GM12892 (cell line): Measurements from ENCODE around the gene CDRT15. TPM values are rescaled to one million over a fixed set of nuclear protein-coding genes. Genes with fewer than 3 reads are reported as not detected.
"Not testable (repeated sequence)": the region's sequence is repeated elsewhere in the genome, so short reads cannot be mapped to it uniquely, and the experiment has no call there.

Experiments
- DNase-seq: peaks from one replicate; pipeline ENCODE4 v3.0.0; 2011; ENCODE audit not compliant: insufficient read length
- FAIRE-seq: peaks from 2 replicates; lab custom pipeline; 2011; peaks lifted over from hg19 to GRCh38; lab: Jason Lieb, UNC
- POLR2A ChIP-seq: IDR thresholded peaks from 2 replicates; pipeline ENCODE4 v1.6.1; 2011; ENCODE audit warnings: low read depth, low read length, control low read depth
- POLR2AphosphoS5 ChIP-seq: IDR thresholded peaks from 2 replicates; pipeline ENCODE4 v1.6.1; 2011; ENCODE audit warnings: low read depth, low read length, control low read depth
- TAF1 ChIP-seq: IDR thresholded peaks from 2 replicates; pipeline ENCODE4 v1.6.1; 2011; ENCODE audit warnings: low read depth, mild to moderate bottlenecking, control low read depth, low read length, borderline replicate concordance
- polyA plus RNA-seq: library from polyadenylated mRNA; unstranded; fragments of >200 nt; gene quantifications from one replicate; pipeline ENCODE4 v1.2.1, GENCODE V29; 2012; ENCODE audit warnings: missing spikeins, inconsistent platforms; ENCODE audit not compliant: missing spikeins

CDRT15 gene
- not detected for polyA plus RNA-seq

DNA sequence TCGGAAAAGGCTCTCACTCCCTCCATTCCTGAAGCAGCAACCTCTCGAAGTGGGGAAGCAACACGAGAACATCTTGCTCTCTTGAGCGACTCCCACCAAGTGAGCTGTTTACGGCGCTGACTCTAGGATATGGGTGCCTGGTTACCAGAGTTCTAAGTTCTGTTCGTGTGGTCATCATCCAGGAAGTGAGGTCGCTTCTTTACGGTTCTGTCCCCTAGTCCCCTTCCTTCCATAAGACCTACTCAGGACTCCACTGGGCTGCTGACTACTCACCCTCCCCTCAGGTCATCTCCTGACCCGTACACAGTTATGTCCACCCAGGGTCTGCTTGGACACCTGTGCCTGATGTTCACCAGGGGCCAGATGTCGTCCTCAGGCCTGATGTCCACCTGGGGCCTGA is at the start of gene CDRT15:
Gene CDRT15, minus strand, starts transcription at position 101 of the 400 bp plus-strand sequence. Its CDS starts 29 bp downstream, at position 72.
- FAIRE-seq, DNase-seq: not testable (repeated sequence)

- no peak for DNase-seq
- no peak for FAIRE-seq
- no peak for TF ChIP-seq POLR2A
- no peak for TF ChIP-seq TAF1
- TF ChIP-seq POLR2AphosphoS5, result no peak
Measured at GRCh38 chr17:14282726-14283125, 46.1 kb upstream of the CDRT15 start.

DNA sequence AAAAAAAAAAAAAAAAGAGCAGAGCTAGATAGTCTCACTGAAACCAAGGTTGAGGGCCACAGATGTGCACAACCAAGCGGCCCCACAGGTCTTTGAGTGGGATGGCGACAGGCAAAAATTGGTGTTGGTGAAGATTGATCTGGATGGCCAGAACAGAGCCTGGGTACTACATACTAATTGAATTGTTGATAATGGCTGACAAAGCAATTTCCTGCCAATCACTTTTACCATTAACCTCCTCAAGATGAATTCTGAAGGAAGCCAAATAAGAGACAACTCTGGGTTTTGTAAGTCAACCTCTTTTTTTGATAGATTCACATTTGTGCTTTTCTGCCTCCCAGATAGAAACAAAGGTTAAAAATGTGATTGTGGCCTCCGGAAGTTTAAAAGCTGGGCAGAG is 44.9 kb upstream of the CDRT15 start:
- TF ChIP-seq POLR2A (no peak), TAF1 (no peak)
- DNase-seq, result no peak
- no peak for FAIRE-seq

GRCh38 chr17:14276535-14277250 is 40.0 kb upstream of the CDRT15 start:
- no peak for FAIRE-seq
- TF ChIP-seq TAF1, result no peak
- no peak for TF ChIP-seq POLR2AphosphoS5
- TF ChIP-seq POLR2A, result no peak
- DNase-seq, result no peak

DNA sequence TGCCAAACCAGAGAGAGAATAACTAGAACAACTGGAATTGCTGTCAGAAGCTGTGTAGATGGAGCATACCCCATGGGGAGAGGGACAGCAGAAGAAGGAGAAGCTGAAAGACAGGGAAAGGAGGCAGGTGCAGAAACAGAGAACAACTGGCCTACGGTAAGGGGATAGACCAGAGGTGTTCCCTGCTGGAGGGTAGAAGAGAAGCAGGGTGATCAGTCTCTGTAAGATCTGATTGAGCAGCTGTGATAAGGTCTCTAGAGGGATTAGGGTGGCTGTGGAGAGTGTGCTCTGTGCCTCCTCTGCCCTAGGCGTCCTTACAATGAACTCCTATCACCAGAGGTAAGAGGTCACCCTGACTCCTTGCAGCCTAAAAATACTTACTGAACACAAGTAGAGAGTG is 33.8 kb upstream of the CDRT15 start:
- FAIRE-seq (no peak), DNase-seq (no peak)
- TF ChIP-seq TAF1, result no peak
- TF ChIP-seq POLR2AphosphoS5, result no peak
- no peak for TF ChIP-seq POLR2A

DNA sequence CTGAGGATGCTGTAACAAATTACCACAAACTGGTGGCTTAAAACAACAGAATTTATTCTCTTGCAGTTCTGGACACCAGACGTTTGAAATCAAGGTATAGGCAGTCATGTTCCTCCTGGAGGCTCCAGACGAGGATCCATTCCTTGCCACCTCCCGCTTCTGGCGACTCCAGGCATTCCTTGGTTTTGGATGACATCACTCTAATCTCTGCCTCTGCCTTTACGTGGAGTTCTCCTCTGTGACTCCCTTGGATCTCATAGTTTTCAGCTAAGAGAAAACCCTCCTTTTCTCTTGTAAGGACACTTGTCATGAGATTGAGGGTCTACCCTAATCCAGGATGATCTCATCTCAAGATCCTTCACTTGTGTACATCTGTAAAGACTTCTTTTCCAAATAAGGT is 32.8 kb upstream of the CDRT15 start:
- no peak for DNase-seq
- FAIRE-seq, result no peak
- no peak for TF ChIP-seq POLR2AphosphoS5
- TF ChIP-seq POLR2A, result no peak
- no peak for TF ChIP-seq TAF1

DNA sequence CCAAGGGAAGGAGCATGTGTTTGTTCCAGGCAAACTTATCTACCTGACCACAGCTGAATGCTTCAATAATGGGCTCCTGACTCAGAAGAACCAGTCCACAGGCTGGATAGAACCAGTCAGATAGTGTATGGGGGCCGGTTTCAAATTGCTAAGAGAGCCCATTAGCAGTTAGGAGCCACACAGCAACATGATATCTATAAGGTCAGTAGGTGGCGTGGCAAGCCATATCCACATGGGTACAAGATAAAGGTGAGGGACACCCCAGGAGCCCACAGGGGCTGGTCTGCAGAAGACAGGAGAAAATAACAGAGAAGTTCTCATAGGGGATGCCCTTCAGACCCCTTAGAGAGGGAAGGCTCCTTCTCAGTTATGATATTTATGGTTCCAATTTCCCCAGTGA is 31.6 kb upstream of the CDRT15 start:
- no peak for FAIRE-seq

GRCh38 chr17:14261406-14261805 is 24.7 kb upstream of the CDRT15 start:
- TF ChIP-seq POLR2AphosphoS5, result no peak
- no peak for TF ChIP-seq TAF1
- no peak for TF ChIP-seq POLR2A
- FAIRE-seq (no peak), DNase-seq (no peak)

More for the DNA sequence above, 31.6 kb upstream of the CDRT15 start:
- TF ChIP-seq POLR2A, result no peak
- TF ChIP-seq TAF1, result no peak
- TF ChIP-seq POLR2AphosphoS5, result no peak
- no peak for DNase-seq

DNA sequence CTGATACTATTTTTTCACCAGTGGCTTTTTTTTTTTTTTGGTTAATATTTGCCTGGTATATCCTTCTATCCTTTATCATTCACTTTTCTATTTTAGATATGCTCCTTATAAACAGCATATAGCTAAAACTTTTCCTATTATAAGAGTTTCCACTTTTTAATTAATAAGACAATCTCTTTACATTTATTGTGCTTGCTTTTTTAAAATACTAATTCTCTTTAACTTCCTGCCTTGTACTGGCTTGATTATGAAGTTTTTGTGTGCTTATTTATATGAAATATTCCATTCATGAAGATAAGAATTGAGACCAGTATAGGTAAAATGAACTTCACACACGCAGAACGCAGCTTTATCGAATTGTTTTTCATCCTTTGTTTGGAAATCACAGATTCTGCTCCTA is 9.0 kb upstream of the CDRT15 start:
- FAIRE-seq, result no peak
- TF ChIP-seq POLR2A, result no peak
- no peak for TF ChIP-seq POLR2AphosphoS5
- TF ChIP-seq TAF1, result no peak
- no peak for DNase-seq

DNA sequence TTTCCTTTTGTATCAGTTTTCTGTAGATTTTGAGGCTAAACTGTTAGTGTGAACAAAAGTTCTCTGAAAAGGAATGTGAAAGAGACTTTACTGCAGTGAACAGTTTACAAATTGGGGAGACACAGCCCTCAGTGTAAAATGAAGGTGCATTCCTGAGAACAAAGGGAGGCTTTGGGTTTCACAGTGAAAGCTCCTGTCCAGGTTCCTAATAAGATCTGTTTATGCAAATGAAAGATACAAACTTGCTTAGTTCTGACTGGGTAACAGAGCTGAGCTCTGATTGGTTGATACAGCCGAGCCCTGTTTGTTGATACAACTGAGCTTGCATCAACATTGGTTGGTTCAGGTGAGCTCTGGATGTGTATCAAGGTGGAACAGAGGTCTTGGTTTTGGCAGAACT is 8.3 kb upstream of the CDRT15 start:
- TF ChIP-seq TAF1 (no peak), POLR2A (no peak), POLR2AphosphoS5 (no peak)
- FAIRE-seq (no peak), DNase-seq (no peak)

- DNase-seq, FAIRE-seq: not testable (repeated sequence)
Measured at GRCh38 chr17:14239271-14239670, 2.6 kb upstream of the CDRT15 start.

DNA sequence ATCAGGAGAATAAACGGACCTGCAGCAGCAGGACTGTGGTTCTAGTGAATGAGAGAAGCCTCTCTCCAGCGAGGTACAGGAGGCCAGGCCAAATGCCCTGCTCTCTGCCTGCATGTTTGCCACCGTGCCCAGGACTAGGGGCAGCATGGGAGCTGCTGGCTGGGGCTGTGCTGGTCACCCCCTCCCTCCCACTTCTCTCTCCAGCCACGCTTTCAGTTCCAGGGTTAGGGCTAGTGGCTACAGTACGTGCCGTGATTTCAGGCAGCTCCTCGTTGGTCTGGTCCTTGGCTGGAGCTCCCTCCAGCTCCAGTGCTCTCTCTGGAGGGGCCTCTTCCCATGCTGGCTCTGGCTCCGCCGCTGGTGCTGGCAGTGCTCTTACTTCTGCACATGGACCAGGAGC is 630 bp downstream of the CDRT15 start:
- not testable (repeated sequence) for DNase-seq, FAIRE-seq

GRCh38 chr17:14235047-14235446 is 1.6 kb downstream of the CDRT15 start:
- not testable (repeated sequence) for DNase-seq, FAIRE-seq

GRCh38 chr17:14231187-14231586 is 5.5 kb downstream of the CDRT15 start:
- not testable (repeated sequence) for FAIRE-seq, DNase-seq
